GM19452 (cell line): ENCODE results near the gene PAFAH2.

Source experiments
- ATAC-seq: cut with Tn5 transposase; IDR thresholded peaks from one replicate; pipeline ENCODE4 v1.9.1; 2021; ENCODE audit not compliant: unreplicated experiment

The PAFAH2 gene

GRCh38 chr1:26031611-26032220 lies 33.9 kb upstream of the PAFAH2 start:
- no peak for ATAC-seq

GRCh38 chr1:26031196-26031595 lies 33.3 kb upstream of the PAFAH2 start:
- ATAC-seq: no peak

GRCh38 chr1:26029864-26030481 lies 32.1 kb upstream of the PAFAH2 start:
- ATAC-seq: no peak

GRCh38 chr1:26029054-26029863 lies 31.4 kb upstream of the PAFAH2 start:
- ATAC-seq: no peak

- no peak for ATAC-seq
These were observed 30.7 kb upstream of the PAFAH2 start for GRCh38 chr1:26028490-26028980.

GRCh38 chr1:26027716-26028489 lies 30.0 kb upstream of the PAFAH2 start:
- no peak for ATAC-seq

GRCh38 chr1:26025517-26025916 lies 27.7 kb upstream of the PAFAH2 start:
- no peak for ATAC-seq

- no peak for ATAC-seq
These were observed 27.2 kb upstream of the PAFAH2 start for GRCh38 chr1:26025060-26025459.

- no peak for ATAC-seq
These were observed 26.0 kb upstream of the PAFAH2 start for GRCh38 chr1:26023826-26024225.

- no peak for ATAC-seq
These were observed 25.1 kb upstream of the PAFAH2 start for GRCh38 chr1:26023009-26023408.

- no peak for ATAC-seq
These were observed 24.5 kb upstream of the PAFAH2 start for GRCh38 chr1:26022404-26022779.

- ATAC-seq: no peak
These were observed 24.0 kb upstream of the PAFAH2 start, which contains the start of gene EXTL1 for GRCh38 chr1:26021647-26022403. Gene EXTL1 (plus strand): TSS chr1:26021775. CDS start chr1:26022647, 872 bp downstream.

GRCh38 chr1:26020941-26021646 lies 23.2 kb upstream of the PAFAH2 start:
- no peak for ATAC-seq

GRCh38 chr1:26020330-26020768 lies 22.5 kb upstream of the PAFAH2 start:
- ATAC-seq: no peak

- ATAC-seq: no peak
These were observed 21.9 kb upstream of the PAFAH2 start for GRCh38 chr1:26019641-26020315.

GRCh38 chr1:26017606-26018005 lies 19.7 kb upstream of the PAFAH2 start:
- no peak for ATAC-seq

GRCh38 chr1:26016953-26017545 lies 19.2 kb upstream of the PAFAH2 start:
- ATAC-seq: no peak

GRCh38 chr1:26016258-26016952 lies 18.5 kb upstream of the PAFAH2 start:
- no peak for ATAC-seq
